A549 (cell line): Measurements from ENCODE around the gene PTPRK. TPM values are rescaled to one million over a fixed set of nuclear protein-coding genes. Genes with fewer than 3 reads are reported as not detected.

ENCODE experiments used
- ATAC-seq, 2 experiments: fragments of 200-7000 bp in 1 of 2; fragments of >200 bp in 1 of 2; cut with Nextera tagmentation in 1 of 2; cut with Tn5 transposase in 1 of 2; 3 replicates each; pipeline versions ENCODE4 v1.8.0 to v1.9.1; 2018 to 2020; ENCODE audit warnings: mild to moderate bottlenecking in 1 of 2, moderate library complexity in 1 of 2
- CTCF ChIA-PET: fragments of 300-600 bp; sonication (Branson Sonifier 250); formaldehyde crosslinking; extraction: SDS; loops from one replicate; lab custom pipeline; 2021; ENCODE audit warnings: antibody characterized with exemption, inconsistent platforms; lab: Yijun Ruan, JAX
- POLR2A ChIA-PET: fragments of 350-600 bp; formaldehyde crosslinking; extraction: SDS; loops from one replicate; lab custom pipeline; 2021; ENCODE audit warnings: antibody characterized with exemption, inconsistent platforms; lab: Yijun Ruan, JAX
- DNase-seq, 2 experiments: peaks; one replicate each; pipeline versions ENCODE4 v3.0.0 to v3.0.0-alpha.2; 2011 to 2016; ENCODE audit warnings: low read depth in 1 of 2, low spot score in 1 of 2
- FAIRE-seq: peaks from 2 replicates; lab custom pipeline; 2011; peaks lifted over from hg19 to GRCh38; lab: Jason Lieb, UNC
- H3K27ac ChIP-seq, 2 experiments: fragments of >200 bp; sonication (Bioruptor Twin); formaldehyde crosslinking; 3 replicates each; pipeline ENCODE4 v1.5.1; 2016 to 2017
- H3K4me1 ChIP-seq: fragments of >200 bp; sonication (Bioruptor Twin); formaldehyde crosslinking; 3 replicates; pipeline ENCODE4 v1.6.1; 2016
- H3K4me2 ChIP-seq: fragments of >200 bp; sonication (Bioruptor Twin); formaldehyde crosslinking; 3 replicates; pipeline ENCODE4 v1.6.1; 2016
- H3K4me3 ChIP-seq: fragments of >200 bp; sonication (Bioruptor Twin); formaldehyde crosslinking; 3 replicates; pipeline ENCODE4 v1.5.1; 2016
- H3K9me3 ChIP-seq: fragments of >200 bp; sonication (Bioruptor Twin); formaldehyde crosslinking; 3 replicates; pipeline ENCODE4 v1.6.1; 2016
- ATOH8 ChIP-seq: fragments of 250-450 bp; sonication (Bioruptor Pico); IDR thresholded peaks from 2 replicates; pipeline ENCODE4 v1.5.0; 2020; ENCODE audit warnings: low read depth, mild to moderate bottlenecking, moderate library complexity
- BHLHE40 ChIP-seq: IDR thresholded peaks from 2 replicates; pipeline ENCODE4 v1.6.1; 2012; ENCODE audit warnings: low read depth, low read length, inconsistent platforms
- CEBPB ChIP-seq, 2 experiments: fragments of >200 bp in 1 of 2; sonication (Bioruptor Twin) in 1 of 2; formaldehyde crosslinking in 1 of 2; IDR thresholded peaks; 2 replicates each; pipeline ENCODE4 v1.6.1; 2012 to 2016
- EP300 ChIP-seq, 2 experiments: fragments of >200 bp; sonication (Bioruptor Twin); formaldehyde crosslinking; IDR thresholded peaks; 2 replicates in 1 of 2; 3 replicates in 1 of 2; pipeline ENCODE4 v1.6.1; 2016 to 2017
- FOXS1 ChIP-seq: fragments of 250-450 bp; sonication (Bioruptor Pico); IDR thresholded peaks from 2 replicates; pipeline ENCODE4 v1.5.0; 2020; ENCODE audit warnings: mild to moderate bottlenecking, moderate library complexity
- GATA3 ChIP-seq: IDR thresholded peaks from 2 replicates; pipeline ENCODE4 v1.6.1; 2012; ENCODE audit warnings: borderline replicate concordance
- HEYL ChIP-seq: fragments of 250-450 bp; sonication (Bioruptor Pico); IDR thresholded peaks from 2 replicates; pipeline ENCODE4 v1.8.0; 2021; ENCODE audit warnings: mild to moderate bottlenecking, moderate library complexity
- HMGXB4 ChIP-seq: fragments of 250-450 bp; sonication (Bioruptor Pico); IDR thresholded peaks from 2 replicates; pipeline ENCODE4 v1.5.0; 2021; ENCODE audit warnings: mild to moderate bottlenecking, moderate library complexity, borderline replicate concordance
- HOXA7 ChIP-seq: fragments of 250-450 bp; sonication (Bioruptor Pico); IDR thresholded peaks from 2 replicates; pipeline ENCODE4 v1.5.0; 2020; ENCODE audit warnings: mild to moderate bottlenecking, moderate library complexity
- HOXB5 ChIP-seq: fragments of 250-450 bp; sonication (Bioruptor Pico); IDR thresholded peaks from 2 replicates; pipeline ENCODE4 v1.5.0; 2020; ENCODE audit warnings: mild to moderate bottlenecking, moderate library complexity
- JUN ChIP-seq, 2 experiments: fragments of >200 bp; sonication (Bioruptor Twin); formaldehyde crosslinking; IDR thresholded peaks; 2 replicates in 1 of 2; 3 replicates in 1 of 2; pipeline ENCODE4 v1.6.1; 2016 to 2017
- MAFK ChIP-seq: fragments of 450-650 bp; IDR thresholded peaks from 2 replicates; pipeline ENCODE4 v1.6.1; 2014; ENCODE audit not compliant: partially characterized antibody
- MAZ ChIP-seq: fragments of 150-350 bp; IDR thresholded peaks from 2 replicates; pipeline ENCODE4 v1.6.1; 2014; ENCODE audit warnings: antibody characterized with exemption, low read depth, low read length, borderline replicate concordance
- MYC ChIP-seq: IDR thresholded peaks from 2 replicates; pipeline ENCODE4 v1.6.1; 2012; ENCODE audit warnings: mild to moderate bottlenecking, inconsistent platforms, low read length, improper control_type of control experiment, borderline replicate concordance
- NR3C1 ChIP-seq: fragments of >200 bp; sonication (Bioruptor Twin); formaldehyde crosslinking; IDR thresholded peaks from 3 replicates; pipeline ENCODE4 v1.6.1; 2017
- POLR2A ChIP-seq: IDR thresholded peaks from 2 replicates; pipeline ENCODE4 v1.6.1; 2012; ENCODE audit warnings: mild to moderate bottlenecking, low read length
- RAD21 ChIP-seq, 2 experiments: fragments of >200 bp in 1 of 2; sonication (Bioruptor Twin) in 1 of 2; formaldehyde crosslinking in 1 of 2; IDR thresholded peaks in 1 of 2; conservative IDR thresholded peaks in 1 of 2; 2 replicates in 1 of 2; 3 replicates in 1 of 2; pipeline ENCODE4 v1.6.1; 2012 to 2018; ENCODE audit warnings: inconsistent platforms in 1 of 2
- RARB ChIP-seq: fragments of 250-450 bp; sonication (Bioruptor Pico); IDR thresholded peaks from 2 replicates; pipeline ENCODE4 v1.8.0; 2021; ENCODE audit warnings: mild to moderate bottlenecking, moderate library complexity
- RCOR1 ChIP-seq: fragments of 150-350 bp; IDR thresholded peaks from 2 replicates; pipeline ENCODE4 v1.6.1; 2014; ENCODE audit warnings: antibody characterized with exemption, low read length, low read depth
- SREBF2 ChIP-seq: fragments of 450-650 bp; IDR thresholded peaks from 2 replicates; pipeline ENCODE4 v1.6.1; 2014; ENCODE audit warnings: mild to moderate bottlenecking, moderate library complexity
- TFCP2L1 ChIP-seq: fragments of 250-450 bp; sonication (Bioruptor Pico); IDR thresholded peaks from 2 replicates; pipeline ENCODE4 v1.5.0; 2021; ENCODE audit warnings: mild to moderate bottlenecking
- USF2 ChIP-seq: fragments of 450-650 bp; IDR thresholded peaks from 2 replicates; pipeline ENCODE4 v1.6.1; 2014; ENCODE audit warnings: antibody characterized with exemption
- ZFP36 ChIP-seq: fragments of 450-650 bp; IDR thresholded peaks from 2 replicates; pipeline ENCODE4 v1.6.1; 2014; ENCODE audit warnings: borderline replicate concordance; ENCODE audit not compliant: partially characterized antibody
- WGBS: methylation state at CpG from one replicate; pipeline ENCODE4 v1.1.6; 2017; ENCODE audit errors: missing lambda C conversion rate; 5-methylcytosine and 5-hydroxymethylcytosine counted together
- polyA plus RNA-seq, 4 experiments: library from polyadenylated mRNA; depleted of rRNA in 3 of 4; stranded (reverse); fragments of >200 nt; fragmentation: RNase III in 1 of 4; extraction: RNeasy Plus Mini Kit Qiagen cat#74134 plus additional on column Dnase treatment in 1 of 4; gene quantifications; 2 replicates in 3 of 4; 3 replicates in 1 of 4; pipeline ENCODE4 v1.2.3, GENCODE V29; 2011 to 2017
- TF ChIP-seq, protein P1 (sequence below): fragments of >200 bp; sonication (Bioruptor Twin); formaldehyde crosslinking; IDR thresholded peaks from 3 replicates; pipeline ENCODE4 v1.5.1; 2016

The PTPRK gene
- polyA plus RNA-seq, 2 of the 4 experiments (the other 2 are of a cell fraction), result 14.4 to 16.1 TPM

- TF ChIP-seq CEBPB (IDR thresholded peaks at IDR 0.05) (no peak), EP300 (IDR thresholded peaks at IDR 0.05) (no peak)
Measured at GRCh38 chr6:128370072-128370471, 150.3 kb downstream of the PTPRK start (continued).

- FAIRE-seq (no peak), ATAC-seq (no peak), DNase-seq (peak in 1 of 2 experiments; percentile 10)
- ChIA-PET CTCF (no interaction called here), POLR2A (no interaction called here)
- H3K4me1 ChIP-seq, result peaks cover 55% of the 10 kb centered on the region
- no peak for TF ChIP-seq RCOR1
- TF ChIP-seq POLR2A, result no peak
- no peak for TF ChIP-seq BHLHE40
- TF ChIP-seq MYC, result no peak
- no peak for TF ChIP-seq USF2
- no peak for TF ChIP-seq HOXB5
- TF ChIP-seq EP300 (IDR thresholded peaks at IDR 0.05), result no peak
- no peak for TF ChIP-seq JUN (IDR thresholded peaks at IDR 0.05)
- no peak for TF ChIP-seq HMGXB4 (CRISPR knock-in tag)
- no peak for TF ChIP-seq RARB
- no peak for TF ChIP-seq ZFP36
- no peak for TF ChIP-seq HOXA7 (CRISPR knock-in tag)
- TF ChIP-seq ATOH8 (CRISPR knock-in tag), result no peak
- no peak for TF ChIP-seq GATA3
- TF ChIP-seq, protein P1, sequence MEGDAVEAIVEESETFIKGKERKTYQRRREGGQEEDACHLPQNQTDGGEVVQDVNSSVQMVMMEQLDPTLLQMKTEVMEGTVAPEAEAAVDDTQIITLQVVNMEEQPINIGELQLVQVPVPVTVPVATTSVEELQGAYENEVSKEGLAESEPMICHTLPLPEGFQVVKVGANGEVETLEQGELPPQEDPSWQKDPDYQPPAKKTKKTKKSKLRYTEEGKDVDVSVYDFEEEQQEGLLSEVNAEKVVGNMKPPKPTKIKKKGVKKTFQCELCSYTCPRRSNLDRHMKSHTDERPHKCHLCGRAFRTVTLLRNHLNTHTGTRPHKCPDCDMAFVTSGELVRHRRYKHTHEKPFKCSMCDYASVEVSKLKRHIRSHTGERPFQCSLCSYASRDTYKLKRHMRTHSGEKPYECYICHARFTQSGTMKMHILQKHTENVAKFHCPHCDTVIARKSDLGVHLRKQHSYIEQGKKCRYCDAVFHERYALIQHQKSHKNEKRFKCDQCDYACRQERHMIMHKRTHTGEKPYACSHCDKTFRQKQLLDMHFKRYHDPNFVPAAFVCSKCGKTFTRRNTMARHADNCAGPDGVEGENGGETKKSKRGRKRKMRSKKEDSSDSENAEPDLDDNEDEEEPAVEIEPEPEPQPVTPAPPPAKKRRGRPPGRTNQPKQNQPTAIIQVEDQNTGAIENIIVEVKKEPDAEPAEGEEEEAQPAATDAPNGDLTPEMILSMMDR, result no peak
- TF ChIP-seq TFCP2L1 (CRISPR knock-in tag), result no peak
- TF ChIP-seq FOXS1 (CRISPR knock-in tag), result no peak
- 34% methylated on average over 3 of the region's 3 CpGs for WGBS
- no peak overlapping the region for H3K27ac ChIP-seq
- H3K9me3 ChIP-seq, result no peaks in the 10 kb centered on the region
- H3K4me3 ChIP-seq, result no peak overlapping the region
- H3K4me2 ChIP-seq, result peak overlapping the region; percentile 61
Measured at GRCh38 chr6:128368213-128368944, 152.0 kb downstream of the PTPRK start.

DNA sequence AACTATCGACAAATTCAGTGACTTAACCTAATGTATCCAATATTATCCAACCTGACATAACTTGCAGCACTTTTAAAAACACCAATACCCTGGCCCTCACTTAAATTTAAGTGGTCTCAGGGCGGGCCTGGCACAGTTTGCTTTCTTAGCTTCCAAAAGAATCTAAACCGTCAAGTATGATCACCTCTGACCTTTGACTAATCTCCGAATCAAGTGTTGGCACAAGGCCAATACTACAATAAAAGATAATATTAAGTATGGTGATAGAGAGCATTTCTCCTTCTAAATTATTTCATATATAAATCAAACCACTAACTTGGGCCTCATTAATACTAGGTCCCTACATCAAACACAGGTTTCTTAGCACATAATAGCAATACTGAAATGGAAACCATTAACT lies 153.0 kb downstream of the PTPRK start:
- CTCF ChIA-PET, result no interaction called here
- DNase-seq, result no peak
- WGBS, result 64% methylated on average over 4 of the region's 4 CpGs
- H3K4me2 ChIP-seq, result peak overlapping the region; percentile 61; the same call in 2 of the 3 replicates
- no peak for ATAC-seq
- peaks cover 55% of the 10 kb centered on the region for H3K4me1 ChIP-seq
- no peak for FAIRE-seq
- H3K9me3 ChIP-seq, result no peaks in the 10 kb centered on the region
- no peak for TF ChIP-seq ZFP36
- no peak for TF ChIP-seq RAD21 (conservative IDR thresholded peaks at IDR 0.05 in 1 of 2, IDR thresholded peaks at IDR 0.05 in 1 of 2)
- no peak for TF ChIP-seq MAFK
- TF ChIP-seq MAZ, result no peak
- no peak for TF ChIP-seq SREBF2
- no peak for TF ChIP-seq NR3C1
- TF ChIP-seq HOXA7 (CRISPR knock-in tag), result no peak
- no peak for TF ChIP-seq HEYL (CRISPR knock-in tag)
- no peak overlapping the region for H3K4me3 ChIP-seq
- H3K27ac ChIP-seq, result no peak overlapping the region
- POLR2A ChIA-PET, result no interaction called here
